Kidney (tissue), 14 donors: Measurements from ENCODE around the gene HNRNPA1. TPM values are rescaled to one million over a fixed set of nuclear protein-coding genes. Genes with fewer than 3 reads are reported as not detected.

Source experiments
- DNase-seq, 5 donors: peaks; one replicate each; pipeline ENCODE4 v3.0.0-alpha.2; 2013 to 2020
- FAIRE-seq: peaks from 2 replicates; lab custom pipeline; 2012; peaks lifted over from hg19 to GRCh38; lab: Jason Lieb, UNC
- H3K27ac ChIP-seq, 2 donors: one replicate each; pipeline ENCODE4 v1.7.0; 2013; ENCODE audit warnings: low read depth in 2 of 2, low read length in 2 of 2, inconsistent platforms in 1 of 2
- H3K27me3 ChIP-seq: one replicate; pipeline ENCODE4 v1.7.1; 2013; ENCODE audit warnings: low read length, inconsistent platforms; ENCODE audit not compliant: control insufficient read depth, insufficient read depth
- H3K36me3 ChIP-seq, 3 donors: one replicate each; pipeline versions ENCODE4 v1.7.0 to v1.7.1; 2013; ENCODE audit warnings: low read length in 3 of 3, control low read depth in 1 of 3, inconsistent platforms in 1 of 3; ENCODE audit not compliant: insufficient read depth in 3 of 3, control insufficient read depth in 2 of 3
- H3K4me1 ChIP-seq, 3 donors: one replicate each; pipeline versions ENCODE4 v1.7.0 to v1.7.1; 2013; ENCODE audit warnings: low read length in 3 of 3, inconsistent platforms in 1 of 3, low read depth in 1 of 3; ENCODE audit not compliant: control insufficient read depth in 2 of 3, insufficient read depth in 2 of 3
- H3K4me3 ChIP-seq, 3 donors: one replicate each; pipeline versions ENCODE4 v1.7.0 to v1.8.1; 2013; ENCODE audit warnings: low read length in 3 of 3, control low read depth in 1 of 3, inconsistent platforms in 1 of 3
- H3K9ac ChIP-seq, 3 donors: one replicate each; pipeline versions ENCODE4 v1.7.0 to v1.7.1; 2013; ENCODE audit warnings: low read length in 3 of 3, control low read depth in 1 of 3, inconsistent platforms in 1 of 3
- H3K9me3 ChIP-seq, 3 donors: one replicate each; pipeline versions ENCODE4 v1.7.0 to v1.7.1; 2013; ENCODE audit warnings: low read length in 3 of 3, control low read depth in 1 of 3, inconsistent platforms in 1 of 3; ENCODE audit not compliant: control insufficient read depth in 2 of 3, insufficient read depth in 1 of 3
- CTCF ChIP-seq: IDR thresholded peaks from 3 replicates; pipeline ENCODE4 v1.5.1; 2012; ENCODE audit warnings: mild to moderate bottlenecking, moderate library complexity, borderline replicate concordance; ENCODE audit not compliant: insufficient read depth; ENCODE audit errors: extremely low read depth
- intact Hi-C: fragments of 100-400 bp; cut with DNase I; formaldehyde crosslinking; loops from one replicate; pipeline ENCODE4 v1.11.1; 2022
- polyA plus RNA-seq: library from polyadenylated mRNA; stranded (reverse); fragments of 350-450 nt; fragmentation: Illumina TruSeq; extraction: RNeasy Lipid Tissue Mini Kit (QIAGEN cat#74804); gene quantifications from one replicate; pipeline ENCODE4 v1.2.3, GENCODE V29; 2014; ENCODE audit warnings: low read depth, low replicate concordance; ENCODE audit not compliant: insufficient read depth
- total RNA-seq: library from RNA; stranded (reverse); fragmentation: NEBNext Ultra II Directional; extraction: Animal tissue kit (Norgen Biotek cat#: 25700); gene quantifications from one replicate; pipeline ENCODE4 v1.2.1, GENCODE V29; 2021
- donor health status: control.
- donor health status: control.
- donor health status: control.
- donor health status: control.
- donor health status: control.
- donor health status: DM: yes; HTN: yes; CAD: no.
- donor health status: Normal renal cell carcinoma (clear cell type).

Gene HNRNPA1
- total and polyA plus RNA-seq, 2 donors from 2014 or later, result 648 to 964 TPM

- no peak for TF ChIP-seq CTCF
- H3K27ac ChIP-seq, result no peak overlapping the region
- intact Hi-C loops, result loop anchor here (10.0 kb wide), 1 partner anchor 55 kb away; no protein-coding TSS in a partner anchor
- no peak for DNase-seq
- peaks cover 0 to 12% (median 5%) of the 10 kb centered on the region in 3 donors for H3K4me1 ChIP-seq
- no peaks in the 10 kb centered on the region for H3K9me3 ChIP-seq
- H3K4me3 ChIP-seq, result no peak overlapping the region
- no peaks in the 10 kb centered on the region for H3K36me3 ChIP-seq
- H3K27me3 ChIP-seq, result no peaks in the 10 kb centered on the region
- FAIRE-seq, result no peak
- H3K9ac ChIP-seq, result no peak overlapping the region
Measured at GRCh38 chr12:54299515-54300224, 19.1 kb downstream of the HNRNPA1 start.

GRCh38 chr12:54300225-54300731 lies 19.8 kb downstream of the HNRNPA1 start:
- Histone ChIP-seq H3K9ac (peak overlapping the region in 1 of 3 donors; percentile 46), H3K36me3 (no peaks in the 10 kb centered on the region), H3K4me3 (peak overlapping the region in 1 of 3 donors; percentile 47), H3K27ac (no peak overlapping the region), H3K4me1 (peaks cover 0 to 12% (median 5%) of the 10 kb centered on the region in 3 donors), H3K27me3 (no peaks in the 10 kb centered on the region), H3K9me3 (no peaks in the 10 kb centered on the region)
- intact Hi-C loops, result no loop called here
- FAIRE-seq, result no peak
- DNase-seq, result no peak
- no peak for TF ChIP-seq CTCF

- peaks cover 0 to 12% (median 5%) of the 10 kb centered on the region in 3 donors for H3K4me1 ChIP-seq
- H3K36me3 ChIP-seq, result no peaks in the 10 kb centered on the region
- no peak for TF ChIP-seq CTCF
- DNase-seq (peak; percentile 80 to 93 (median 92)), FAIRE-seq (no peak)
- no peaks in the 10 kb centered on the region for H3K27me3 ChIP-seq
- peak within 1 kb of the TSS in 1 of 3 donors; percentile 46 for H3K9ac ChIP-seq
- no peaks in the 10 kb centered on the region for H3K9me3 ChIP-seq
- intact Hi-C loops, result no loop called here
- H3K27ac ChIP-seq, result no peak within 1 kb of the TSS
- peak within 1 kb of the TSS in 1 of 3 donors; percentile 47 for H3K4me3 ChIP-seq
Measured at GRCh38 chr12:54300732-54301427, 20.4 kb downstream of the HNRNPA1 start, which contains the start of gene NFE2. Gene NFE2, minus strand, starts transcription at chr12:54301015. Its CDS starts 5,767 bp downstream, at chr12:54295248.
